H9 (cell line): ENCODE results near the gene ITGA11. TPM values are rescaled to one million over a fixed set of nuclear protein-coding genes. Genes with fewer than 3 reads are reported as not detected.

ENCODE experiments used
- DNase-seq: peaks from one replicate; pipeline ENCODE4 v3.0.0-alpha.2; 2017
- H2AFZ ChIP-seq: one replicate; pipeline ENCODE4 v1.6.1; 2013; ENCODE audit warnings: mild to moderate bottlenecking, low read length, control low read depth, moderate library complexity
- H2AK5ac ChIP-seq: 2 replicates; pipeline ENCODE4 v1.6.1; 2013; ENCODE audit warnings: low read length, control low read depth, mixed read lengths; ENCODE audit not compliant: insufficient read length
- H2BK120ac ChIP-seq: one replicate; pipeline ENCODE4 v1.6.1; 2013; ENCODE audit warnings: low read depth, mild to moderate bottlenecking, low read length, control low read depth, inconsistent platforms; ENCODE audit not compliant: poor library complexity, severe bottlenecking
- H2BK12ac ChIP-seq: 2 replicates; pipeline ENCODE4 v1.6.1; 2013; ENCODE audit warnings: low read length, control low read depth, mixed read lengths, low read depth; ENCODE audit not compliant: insufficient read length
- H2BK15ac ChIP-seq: 2 replicates; pipeline ENCODE4 v1.6.1; 2013; ENCODE audit warnings: low read depth, low read length, control low read depth
- H2BK20ac ChIP-seq: one replicate; pipeline ENCODE4 v1.6.1; 2013; ENCODE audit warnings: low read depth, mild to moderate bottlenecking, low read length, control low read depth, inconsistent platforms; ENCODE audit not compliant: poor library complexity, severe bottlenecking
- H2BK5ac ChIP-seq: 2 replicates; pipeline ENCODE4 v1.6.1; 2013; ENCODE audit warnings: low read length, control low read depth, mixed read lengths; ENCODE audit not compliant: insufficient read length
- H3K14ac ChIP-seq: 2 replicates; pipeline ENCODE4 v1.6.1; 2013; ENCODE audit warnings: low read length, control low read depth; ENCODE audit not compliant: insufficient read depth
- H3K18ac ChIP-seq: 2 replicates; pipeline ENCODE4 v1.6.1; 2013; ENCODE audit warnings: low read depth, mild to moderate bottlenecking, mixed read lengths, low read length, control low read depth; ENCODE audit not compliant: insufficient read length
- H3K23ac ChIP-seq: 2 replicates; pipeline ENCODE4 v1.6.1; 2013; ENCODE audit warnings: low read length, control low read depth, mixed read lengths, low read depth; ENCODE audit not compliant: insufficient read length
- H3K23me2 ChIP-seq: 2 replicates; pipeline ENCODE4 v1.6.1; 2013; ENCODE audit warnings: low read depth, mild to moderate bottlenecking, mixed read lengths, low read length, control low read depth; ENCODE audit not compliant: insufficient read length, poor library complexity, severe bottlenecking
- H3K27ac ChIP-seq: 2 replicates; pipeline ENCODE4 v1.5.1; 2013; ENCODE audit warnings: low read length, control low read depth, mixed read lengths, low read depth; ENCODE audit not compliant: insufficient read length
- H3K27me3 ChIP-seq: 2 replicates; pipeline ENCODE4 v1.6.1; 2013; ENCODE audit warnings: low read length, control low read depth, inconsistent platforms; ENCODE audit not compliant: insufficient read depth
- H3K4ac ChIP-seq: 2 replicates; pipeline ENCODE4 v1.6.1; 2013; ENCODE audit warnings: low read depth, mild to moderate bottlenecking, control low read depth, inconsistent platforms, low read length, moderate library complexity
- H3K4me1 ChIP-seq: 2 replicates; pipeline ENCODE4 v1.6.1; 2013; ENCODE audit warnings: low read length, control low read depth, inconsistent platforms; ENCODE audit not compliant: insufficient read depth
- H3K4me2 ChIP-seq: 2 replicates; pipeline ENCODE4 v1.6.1; 2013; ENCODE audit warnings: low read length, control low read depth, mixed read lengths; ENCODE audit not compliant: insufficient read length, insufficient read depth
- H3K56ac ChIP-seq: 2 replicates; pipeline ENCODE4 v1.6.1; 2013; ENCODE audit warnings: low read depth, mild to moderate bottlenecking, mixed read lengths, low read length, control low read depth; ENCODE audit not compliant: insufficient read length
- H3K79me1 ChIP-seq: 2 replicates; pipeline ENCODE4 v1.6.1; 2013; ENCODE audit warnings: low read depth, mild to moderate bottlenecking, moderate library complexity, low read length, control low read depth, inconsistent platforms; ENCODE audit not compliant: insufficient read depth, poor library complexity, severe bottlenecking
- H3K79me2 ChIP-seq: 2 replicates; pipeline ENCODE4 v1.6.1; 2013; ENCODE audit warnings: low read length, control low read depth, inconsistent platforms; ENCODE audit not compliant: insufficient read depth
- H3K9ac ChIP-seq: 2 replicates; pipeline ENCODE4 v1.6.1; 2013; ENCODE audit warnings: low read length, control low read depth, mixed read lengths; ENCODE audit not compliant: insufficient read length; ENCODE audit errors: extremely low read depth
- H3K9me3 ChIP-seq: one replicate; pipeline ENCODE4 v1.6.1; 2013; ENCODE audit warnings: low read depth, low read length, inconsistent platforms; ENCODE audit not compliant: control insufficient read depth
- H3T11ph ChIP-seq: one replicate; pipeline ENCODE4 v1.6.1; 2013; ENCODE audit warnings: mild to moderate bottlenecking, low read length, control low read depth, inconsistent platforms
- H4K20me1 ChIP-seq: one replicate; pipeline ENCODE4 v1.6.1; 2013; ENCODE audit not compliant: control insufficient read depth, insufficient read length, insufficient read depth
- H4K5ac ChIP-seq: 2 replicates; pipeline ENCODE4 v1.6.1; 2013; ENCODE audit warnings: low read depth, mild to moderate bottlenecking, mixed read lengths, low read length, control low read depth; ENCODE audit not compliant: insufficient read length
- H4K8ac ChIP-seq: replicated peaks from 2 replicates; pipeline ENCODE4 v1.6.1; 2013; ENCODE audit warnings: low read length, control low read depth, mixed read lengths, low read depth; ENCODE audit not compliant: insufficient read length
- H4K91ac ChIP-seq: 2 replicates; pipeline ENCODE4 v1.6.1; 2013; ENCODE audit warnings: low read depth, mild to moderate bottlenecking, moderate library complexity, mixed read lengths, low read length, control low read depth; ENCODE audit not compliant: insufficient read length
- H3K27ac Mint-ChIP-seq, 3 experiments: 2 replicates in 2 of 3; 3 replicates in 1 of 3; pipeline ENCODE4 v1.8.0; 2020 to 2021; ENCODE audit warnings: mixed read lengths in 3 of 3, mild to moderate bottlenecking in 1 of 3, moderate library complexity in 1 of 3
- H3K27me3 Mint-ChIP-seq: 2 replicates; pipeline ENCODE4 v1.8.0; 2021; ENCODE audit warnings: low read depth, mild to moderate bottlenecking, moderate library complexity, mixed read lengths
- H3K36me3 Mint-ChIP-seq, 3 experiments: 2 replicates in 2 of 3; 3 replicates in 1 of 3; pipeline ENCODE4 v1.8.0; 2020 to 2021; ENCODE audit warnings: low read depth in 3 of 3, mixed read lengths in 3 of 3; ENCODE audit not compliant: insufficient read depth in 1 of 3
- H3K4me1 Mint-ChIP-seq, 2 experiments: 2 replicates each; pipeline ENCODE4 v1.8.0; 2020; ENCODE audit warnings: mixed read lengths in 2 of 2
- H3K4me3 Mint-ChIP-seq, 2 experiments: 2 replicates in 1 of 2; 3 replicates in 1 of 2; pipeline ENCODE4 v1.8.0; 2020 to 2021; ENCODE audit warnings: mild to moderate bottlenecking in 2 of 2, mixed read lengths in 2 of 2, moderate library complexity in 1 of 2
- H3K9me3 Mint-ChIP-seq, 2 experiments: 2 replicates in 1 of 2; 3 replicates in 1 of 2; pipeline ENCODE4 v1.8.0; 2020; ENCODE audit warnings: mild to moderate bottlenecking in 2 of 2, mixed read lengths in 2 of 2, moderate library complexity in 1 of 2
- CTCF ChIP-seq: fragments of 200-600 bp; sonication (generic); conservative IDR thresholded peaks from 3 replicates; pipeline ENCODE4 v1.8.0; 2021; ENCODE audit warnings: antibody characterized with exemption, mild to moderate bottlenecking
- WGBS: extraction: QIAGEN DNeasy Blood & Tissue Kit; methylation state at CpG from one replicate; pipeline ENCODE4 v1.1.7; 2013; ENCODE audit warnings: missing lambda C conversion rate, low lambda C conversion rate, mixed read lengths; ENCODE audit not compliant: insufficient read length; ENCODE audit errors: extremely low coverage; 5-methylcytosine and 5-hydroxymethylcytosine counted together
- total RNA-seq: library from RNA; stranded (reverse); gene quantifications from 2 replicates; pipeline ENCODE4 v1.2.1, GENCODE V29; 2021

ITGA11 gene
- total RNA-seq, 1 experiment from 2014 or later, result 0.07 TPM

DNA sequence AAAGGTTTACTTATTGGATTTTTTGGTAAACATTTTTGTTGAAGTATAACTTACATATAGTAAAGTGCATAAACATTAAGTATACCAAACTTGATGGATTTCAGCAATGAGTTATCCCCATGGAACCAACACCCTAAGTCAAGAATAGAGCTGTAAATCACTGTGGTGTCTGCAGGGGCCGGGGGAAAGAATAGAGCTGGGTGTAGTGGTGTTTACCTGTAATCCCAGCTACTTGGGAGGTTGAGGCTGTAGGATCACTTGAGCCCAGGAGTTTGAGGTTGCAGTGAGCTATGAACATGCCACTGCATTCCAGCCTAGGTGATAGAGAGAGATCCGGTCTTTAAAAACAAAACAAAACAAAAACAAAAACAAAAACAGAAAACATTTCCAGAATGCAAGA, 167.7 kb downstream of the ITGA11 start:
- H3K4me2 ChIP-seq, result no peak overlapping the region
- H3K23ac ChIP-seq, result no peak overlapping the region
- H4K20me1 ChIP-seq, result no peaks in the 10 kb centered on the region
- H2AFZ ChIP-seq, result no peak overlapping the region
- no peak overlapping the region for H3K18ac ChIP-seq
- peaks cover 0 to 2% (median 0%) of the 10 kb centered on the region in 3 experiments; a peak in 3 of 7 replicates for H3K36me3 Mint-ChIP-seq
- no peak overlapping the region for H3K14ac ChIP-seq
- DNase-seq, result no peak
- no peak overlapping the region for H3K9ac ChIP-seq
- H3K27ac ChIP-seq, result no peak overlapping the region
- no peaks in the 10 kb centered on the region for H3K23me2 ChIP-seq
- H3K27me3 ChIP-seq, result no peaks in the 10 kb centered on the region
- no peak overlapping the region for H2BK5ac ChIP-seq
- H3K9me3 ChIP-seq, result no peaks in the 10 kb centered on the region
- no CpG with 5 or more reads among the region's 2 CpGs for WGBS
- H4K91ac ChIP-seq, result no peak overlapping the region
- no peak overlapping the region for H3T11ph ChIP-seq
- H3K79me1 ChIP-seq, result no peaks in the 10 kb centered on the region
- H3K9me3 Mint-ChIP-seq, result peaks cover 0 to 3% of the 10 kb centered on the region in 2 experiments; a peak in 1 of 5 replicates
- no peak overlapping the region for H4K5ac ChIP-seq
- H3K4me3 Mint-ChIP-seq, result peak overlapping the region; percentile 17 to 25; a peak in 3 of 5 replicates
- H3K4me1 ChIP-seq, result peaks cover 5% of the 10 kb centered on the region; the same call in 1 of the 2 replicates
- H3K56ac ChIP-seq, result no peak overlapping the region
- peaks cover 44 to 48% of the 10 kb centered on the region in 2 experiments for H3K4me1 Mint-ChIP-seq
- no peak overlapping the region for H2BK120ac ChIP-seq
- no peak overlapping the region for H4K8ac ChIP-seq
- H2BK20ac ChIP-seq, result no peak overlapping the region
- H3K4ac ChIP-seq, result no peak overlapping the region
- no peaks in the 10 kb centered on the region for H3K79me2 ChIP-seq
- H3K27ac Mint-ChIP-seq, result peak overlapping the region; percentile 79 to 87 (median 82); a peak in 4 of 7 replicates
- no peak overlapping the region for H2BK12ac ChIP-seq
- H3K27me3 Mint-ChIP-seq, result no peaks in the 10 kb centered on the region
- no peak overlapping the region for H2AK5ac ChIP-seq
- no peak overlapping the region for H2BK15ac ChIP-seq
- no peak for TF ChIP-seq CTCF
